Uterus (tissue), 4 donors: ENCODE results near the gene SPACA4. TPM values are rescaled to one million over a fixed set of nuclear protein-coding genes. Genes with fewer than 3 reads are reported as not detected.

Source experiments
- DNase-seq, 2 donors: peaks; one replicate each; pipeline ENCODE4 v3.0.0-alpha.2; 2019 to 2020
- H3K27ac ChIP-seq, 2 donors: fragments of 200-600 bp; sonication (generic); 1 replicate in 1 of 2; 2 replicates in 1 of 2; pipeline ENCODE4 v1.5.1; 2016 to 2018
- H3K27me3 ChIP-seq, 2 donors: fragments of 200-600 bp; sonication (generic); one replicate each; pipeline ENCODE4 v1.5.1; 2018 to 2019; ENCODE audit warnings: control low read depth in 1 of 2
- H3K36me3 ChIP-seq, 2 donors: fragments of 200-600 bp; sonication (generic); one replicate each; pipeline ENCODE4 v1.5.1; 2019; ENCODE audit warnings: control low read depth in 1 of 2
- H3K4me1 ChIP-seq, 2 donors: fragments of 200-600 bp; sonication (generic); one replicate each; pipeline ENCODE4 v1.5.1; 2018 to 2019; ENCODE audit warnings: control low read depth in 1 of 2
- H3K4me3 ChIP-seq, 2 donors: fragments of 200-600 bp; sonication (generic); 1 replicate in 1 of 2; 2 replicates in 1 of 2; pipeline ENCODE4 v1.5.1; 2018 to 2019; ENCODE audit warnings: mild to moderate bottlenecking in 1 of 2
- H3K9me3 ChIP-seq, 2 donors: fragments of 200-600 bp; sonication (generic); one replicate each; pipeline ENCODE4 v1.5.1; 2019; ENCODE audit warnings: control low read depth in 1 of 2
- POLR2A ChIP-seq, 2 donors: fragments of 450-650 bp; IDR thresholded peaks; one replicate each; pipeline ENCODE4 v1.6.1; 2016; ENCODE audit warnings: antibody characterized with exemption in 2 of 2, mild to moderate bottlenecking in 1 of 2, moderate library complexity in 1 of 2
- intact Hi-C: fragments of 100-400 bp; cut with DNase I; formaldehyde crosslinking; loops from one replicate; pipeline ENCODE4 v1.15.1; 2023; ENCODE audit warnings: low total_unique reads
- total RNA-seq, 4 donors: library from RNA; depleted of rRNA in 3 of 4; stranded (reverse); fragments of >200 nt in 3 of 4; gene quantifications; one replicate each; pipeline versions ENCODE4 v1.1.0 to v1.2.4, GENCODE V29; 2014 to 2023
- TF ChIP-seq, protein P1 (sequence below), 4 experiments: fragments of 200-600 bp in 2 of 4; fragments of 450-650 bp in 2 of 4; sonication (generic) in 2 of 4; IDR thresholded peaks; one replicate each; pipeline ENCODE4 v1.5.1; 2016 to 2019; ENCODE audit warnings: antibody characterized with exemption in 4 of 4, mild to moderate bottlenecking in 2 of 4, moderate library complexity in 1 of 4
- donor health status: DM: yes; HTN: yes; CAD: no.

SPACA4 gene, protein sequence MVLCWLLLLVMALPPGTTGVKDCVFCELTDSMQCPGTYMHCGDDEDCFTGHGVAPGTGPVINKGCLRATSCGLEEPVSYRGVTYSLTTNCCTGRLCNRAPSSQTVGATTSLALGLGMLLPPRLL
- not detected for total RNA-seq

DNA sequence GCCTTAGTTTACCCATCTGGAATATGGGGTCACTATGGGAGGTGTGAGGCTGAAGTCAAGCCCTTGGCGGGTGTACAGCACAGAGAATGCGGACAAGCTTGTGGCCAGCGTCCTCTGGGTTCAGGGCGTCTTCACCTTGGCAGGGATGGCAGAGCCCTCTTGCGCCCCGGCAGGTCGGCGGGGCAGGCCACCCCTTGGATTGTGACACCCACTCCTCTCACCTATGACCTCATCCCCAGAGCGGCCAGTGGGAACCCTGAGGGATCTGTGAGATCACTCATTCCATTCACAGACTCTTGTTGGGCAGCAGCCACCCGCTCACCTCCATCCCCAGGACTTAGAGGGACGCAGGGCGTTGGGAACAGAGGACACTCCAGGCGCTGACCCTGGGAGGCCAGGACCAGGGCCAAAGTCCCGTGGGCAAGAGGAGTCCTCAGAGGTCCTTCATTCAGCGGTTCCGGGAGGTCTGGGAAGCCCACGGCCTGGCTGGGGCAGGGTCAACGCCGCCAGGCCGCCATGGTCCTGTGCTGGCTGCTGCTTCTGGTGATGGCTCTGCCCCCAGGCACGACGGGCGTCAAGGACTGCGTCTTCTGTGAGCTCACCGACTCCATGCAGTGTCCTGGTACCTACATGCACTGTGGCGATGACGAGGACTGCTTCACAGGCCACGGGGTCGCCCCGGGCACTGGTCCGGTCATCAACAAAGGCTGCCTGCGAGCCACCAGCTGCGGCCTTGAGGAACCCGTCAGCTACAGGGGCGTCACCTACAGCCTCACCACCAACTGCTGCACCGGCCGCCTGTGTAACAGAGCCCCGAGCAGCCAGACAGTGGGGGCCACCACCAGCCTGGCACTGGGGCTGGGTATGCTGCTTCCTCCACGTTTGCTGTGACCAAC is at the start of gene SPACA4:
SPACA4 (plus strand) TSS at position 280 of the 896 bp plus-strand sequence; CDS start at position 517, 237 bp downstream.
- no peaks in the 10 kb centered on the region for H3K4me1 ChIP-seq
- H3K27ac ChIP-seq = no peak within 1 kb of the TSS
- H3K36me3 ChIP-seq = no peaks in the 10 kb centered on the region
- H3K9me3 ChIP-seq = no peaks in the 10 kb centered on the region
- no peaks in the 10 kb centered on the region for H3K27me3 ChIP-seq
- intact Hi-C loops = no loop called here
- TF ChIP-seq POLR2A (IDR thresholded peaks at IDR 0.05) = no peak
- TF ChIP-seq, protein P1, sequence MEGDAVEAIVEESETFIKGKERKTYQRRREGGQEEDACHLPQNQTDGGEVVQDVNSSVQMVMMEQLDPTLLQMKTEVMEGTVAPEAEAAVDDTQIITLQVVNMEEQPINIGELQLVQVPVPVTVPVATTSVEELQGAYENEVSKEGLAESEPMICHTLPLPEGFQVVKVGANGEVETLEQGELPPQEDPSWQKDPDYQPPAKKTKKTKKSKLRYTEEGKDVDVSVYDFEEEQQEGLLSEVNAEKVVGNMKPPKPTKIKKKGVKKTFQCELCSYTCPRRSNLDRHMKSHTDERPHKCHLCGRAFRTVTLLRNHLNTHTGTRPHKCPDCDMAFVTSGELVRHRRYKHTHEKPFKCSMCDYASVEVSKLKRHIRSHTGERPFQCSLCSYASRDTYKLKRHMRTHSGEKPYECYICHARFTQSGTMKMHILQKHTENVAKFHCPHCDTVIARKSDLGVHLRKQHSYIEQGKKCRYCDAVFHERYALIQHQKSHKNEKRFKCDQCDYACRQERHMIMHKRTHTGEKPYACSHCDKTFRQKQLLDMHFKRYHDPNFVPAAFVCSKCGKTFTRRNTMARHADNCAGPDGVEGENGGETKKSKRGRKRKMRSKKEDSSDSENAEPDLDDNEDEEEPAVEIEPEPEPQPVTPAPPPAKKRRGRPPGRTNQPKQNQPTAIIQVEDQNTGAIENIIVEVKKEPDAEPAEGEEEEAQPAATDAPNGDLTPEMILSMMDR (IDR thresholded peaks at IDR 0.05) = no peak
- no peak for DNase-seq
- no peak within 1 kb of the TSS for H3K4me3 ChIP-seq

DNA sequence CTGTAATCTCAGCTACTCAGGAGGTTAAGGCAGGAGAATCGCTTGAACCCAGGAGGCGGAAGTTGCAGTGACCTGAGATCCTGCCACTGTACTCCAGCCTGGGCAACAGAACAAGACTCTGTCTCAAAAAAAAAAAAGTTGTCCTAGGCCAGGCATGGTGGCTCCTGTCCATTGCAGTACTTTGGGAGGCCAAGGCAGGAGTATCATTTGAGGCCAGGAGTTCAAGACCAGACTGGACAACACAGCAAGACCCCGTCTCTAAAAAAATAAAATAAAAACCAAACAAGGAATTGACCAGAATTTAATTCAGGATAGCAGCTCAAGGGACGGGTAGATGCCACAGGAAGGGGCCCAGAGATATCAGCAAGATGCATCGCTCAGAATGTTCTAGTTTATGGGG is 49.7 kb upstream of the SPACA4 start:
- TF ChIP-seq, protein P1 (IDR thresholded peaks at IDR 0.05) = no peak
- TF ChIP-seq POLR2A (IDR thresholded peaks at IDR 0.05) = no peak
- DNase-seq = no peak
- no peaks in the 10 kb centered on the region for H3K36me3 ChIP-seq
- no peaks in the 10 kb centered on the region for H3K27me3 ChIP-seq
- peaks cover 0 to 5% of the 10 kb centered on the region in 2 donors for H3K4me1 ChIP-seq
- no peak overlapping the region for H3K4me3 ChIP-seq
- intact Hi-C loops = no loop called here
- H3K27ac ChIP-seq = no peak overlapping the region
- H3K9me3 ChIP-seq = no peaks in the 10 kb centered on the region

DNA sequence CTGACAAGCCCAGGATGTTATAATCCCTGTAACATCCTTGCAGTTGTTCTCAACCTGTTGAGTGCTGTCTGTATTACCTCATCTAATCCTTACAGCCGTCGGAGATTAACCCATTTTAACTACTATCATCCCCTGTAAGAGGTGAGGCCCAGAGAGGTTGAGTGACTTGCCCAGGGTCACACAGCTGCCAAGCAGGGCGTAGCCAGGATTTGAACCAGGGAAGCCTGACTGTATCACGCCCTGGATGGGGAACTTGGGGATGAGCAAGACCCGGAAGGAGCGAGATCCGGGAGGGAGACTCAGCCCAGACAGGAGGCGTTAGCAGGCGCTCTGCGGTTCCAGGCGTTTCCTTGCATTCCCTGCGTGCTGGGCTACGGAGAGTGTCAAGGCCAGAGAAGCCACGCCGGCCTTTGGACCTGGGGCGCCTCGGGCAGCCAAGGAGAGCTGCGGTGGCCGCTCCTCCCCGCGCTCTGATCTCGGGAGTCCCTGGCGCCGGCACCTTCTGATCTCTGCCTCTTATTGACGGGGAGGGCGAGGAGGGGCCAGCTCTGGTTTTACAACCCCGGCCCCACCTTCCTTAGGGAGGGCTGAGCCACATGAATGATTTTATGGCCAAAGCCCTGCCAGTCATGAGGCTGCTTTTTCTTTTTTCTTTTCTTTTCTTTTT is 48.4 kb upstream of the SPACA4 start:
- peak in 1 of 2 donors; percentile 18 for TF ChIP-seq POLR2A (IDR thresholded peaks at IDR 0.05)
- TF ChIP-seq, protein P1 (IDR thresholded peaks at IDR 0.05) = no peak
- Histone ChIP-seq H3K4me3 (no peak overlapping the region), H3K27me3 (no peaks in the 10 kb centered on the region), H3K27ac (no peak overlapping the region), H3K36me3 (no peaks in the 10 kb centered on the region), H3K4me1 (peaks cover 0 to 5% of the 10 kb centered on the region in 2 donors), H3K9me3 (no peaks in the 10 kb centered on the region)
- DNase-seq = no peak
- intact Hi-C loops = no loop called here

DNA sequence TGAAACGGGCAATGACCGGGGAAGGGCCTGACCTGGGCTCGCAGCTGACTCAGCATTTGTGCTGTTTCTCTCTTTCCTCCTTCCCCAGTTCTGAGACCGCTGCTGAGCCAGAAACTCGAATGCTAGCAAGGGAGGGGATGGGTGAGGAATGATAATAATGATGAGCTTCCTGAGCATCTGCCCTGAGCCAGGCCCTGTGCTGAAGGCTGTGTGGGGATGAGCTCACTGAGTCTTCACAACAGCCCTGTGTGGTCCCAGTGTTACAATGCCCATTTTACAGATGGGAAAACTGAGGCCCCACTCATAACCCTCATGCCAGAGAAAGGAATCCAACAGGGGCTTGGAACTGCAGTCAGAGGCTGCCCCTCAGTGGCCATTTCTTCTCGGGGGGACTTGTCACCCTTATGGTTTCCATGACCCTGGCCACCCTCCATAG is 46.4 kb upstream of the SPACA4 start:
- H3K4me3 ChIP-seq = no peak overlapping the region
- H3K4me1 ChIP-seq = no peaks in the 10 kb centered on the region
- intact Hi-C loops = no loop called here
- H3K27me3 ChIP-seq = no peaks in the 10 kb centered on the region
- TF ChIP-seq, protein P1 (IDR thresholded peaks at IDR 0.05) = no peak
- TF ChIP-seq POLR2A (IDR thresholded peaks at IDR 0.05) = no peak
- no peaks in the 10 kb centered on the region for H3K9me3 ChIP-seq
- H3K27ac ChIP-seq = no peak overlapping the region
- no peaks in the 10 kb centered on the region for H3K36me3 ChIP-seq
- DNase-seq = no peak

DNA sequence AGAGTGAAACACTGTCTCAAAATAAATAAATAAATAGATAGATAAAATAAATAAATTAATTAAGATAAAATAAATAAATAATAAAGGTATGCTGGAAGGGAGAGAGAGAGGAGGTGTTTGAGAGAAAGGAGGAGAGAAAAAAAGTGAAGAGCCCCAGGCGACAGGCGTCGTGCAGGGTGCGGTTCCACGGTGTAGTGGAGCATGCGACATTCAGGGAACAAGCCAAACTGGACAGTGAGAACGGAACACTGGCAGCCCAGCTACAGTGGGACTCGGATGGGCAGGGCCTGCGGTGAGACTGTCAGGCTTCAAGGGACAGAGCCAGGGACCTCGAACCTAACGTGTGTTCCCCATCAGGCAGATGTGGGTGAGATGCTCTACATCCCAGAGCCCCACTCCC is 45.1 kb upstream of the SPACA4 start:
- TF ChIP-seq POLR2A (IDR thresholded peaks at IDR 0.05) = no peak
- TF ChIP-seq, protein P1 (IDR thresholded peaks at IDR 0.05) = no peak
- intact Hi-C loops = no loop called here
- Histone ChIP-seq H3K4me1 (no peaks in the 10 kb centered on the region), H3K9me3 (no peaks in the 10 kb centered on the region), H3K27ac (no peak overlapping the region), H3K4me3 (no peak overlapping the region), H3K27me3 (no peaks in the 10 kb centered on the region), H3K36me3 (no peaks in the 10 kb centered on the region)
- DNase-seq = no peak
